Nephron (organoid): ENCODE measurements around the gene C10orf67.
"Not testable (repeated sequence)": the region's sequence is repeated elsewhere in the genome, so short reads cannot be mapped to it uniquely, and the experiment has no call there.

ENCODE experiments used
- H3K27ac Mint-ChIP-seq, 3 experiments: 2 replicates each; pipeline ENCODE4 v1.8.0; 2020; ENCODE audit warnings: mixed read lengths in 3 of 3, mild to moderate bottlenecking in 2 of 3, moderate library complexity in 1 of 3
- H3K27me3 Mint-ChIP-seq: 2 replicates; pipeline ENCODE4 v1.8.0; 2021; ENCODE audit warnings: low read depth, mild to moderate bottlenecking, moderate library complexity, mixed read lengths
- H3K36me3 Mint-ChIP-seq: 2 replicates; pipeline ENCODE4 v1.8.0; 2020; ENCODE audit warnings: low read depth, mixed read lengths
- H3K4me1 Mint-ChIP-seq: 2 replicates; pipeline ENCODE4 v1.8.0; 2020; ENCODE audit warnings: mixed read lengths
- H3K4me3 Mint-ChIP-seq, 3 experiments: 2 replicates each; pipeline ENCODE4 v1.8.0; 2020; ENCODE audit warnings: mild to moderate bottlenecking in 3 of 3, mixed read lengths in 3 of 3, moderate library complexity in 2 of 3
- H3K9me3 Mint-ChIP-seq: 2 replicates; pipeline ENCODE4 v1.8.0; 2020; ENCODE audit warnings: mixed read lengths
- TF ChIP-seq, protein P1 (sequence below), 3 experiments: fragments of 200-600 bp; sonication (generic); IDR thresholded peaks; one replicate each; pipeline ENCODE4 v1.5.0; 2021; ENCODE audit warnings: antibody characterized with exemption in 3 of 3; ENCODE audit not compliant: unreplicated experiment in 3 of 3

The C10orf67 gene

DNA sequence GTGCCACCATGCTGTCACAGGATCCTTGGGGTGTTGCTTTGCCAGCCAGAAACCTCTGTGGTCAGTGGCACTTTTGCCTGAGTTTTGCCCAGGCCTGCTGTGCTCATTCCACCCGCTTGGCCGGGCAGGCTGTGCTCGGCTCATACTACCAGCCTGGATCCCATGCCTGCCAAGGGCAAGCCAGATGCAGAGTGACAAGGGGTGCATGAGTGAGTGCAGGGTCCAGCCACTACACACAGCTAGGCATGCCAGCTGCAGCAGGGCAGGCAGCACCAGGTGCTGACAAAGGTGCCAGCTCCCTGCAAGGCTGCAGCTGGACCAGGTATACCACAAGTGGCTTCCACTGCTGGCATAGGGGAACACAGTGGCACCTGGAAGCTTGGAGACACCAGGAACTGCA lies 28.6 kb downstream of the C10orf67 start:
- TF ChIP-seq, protein P1, sequence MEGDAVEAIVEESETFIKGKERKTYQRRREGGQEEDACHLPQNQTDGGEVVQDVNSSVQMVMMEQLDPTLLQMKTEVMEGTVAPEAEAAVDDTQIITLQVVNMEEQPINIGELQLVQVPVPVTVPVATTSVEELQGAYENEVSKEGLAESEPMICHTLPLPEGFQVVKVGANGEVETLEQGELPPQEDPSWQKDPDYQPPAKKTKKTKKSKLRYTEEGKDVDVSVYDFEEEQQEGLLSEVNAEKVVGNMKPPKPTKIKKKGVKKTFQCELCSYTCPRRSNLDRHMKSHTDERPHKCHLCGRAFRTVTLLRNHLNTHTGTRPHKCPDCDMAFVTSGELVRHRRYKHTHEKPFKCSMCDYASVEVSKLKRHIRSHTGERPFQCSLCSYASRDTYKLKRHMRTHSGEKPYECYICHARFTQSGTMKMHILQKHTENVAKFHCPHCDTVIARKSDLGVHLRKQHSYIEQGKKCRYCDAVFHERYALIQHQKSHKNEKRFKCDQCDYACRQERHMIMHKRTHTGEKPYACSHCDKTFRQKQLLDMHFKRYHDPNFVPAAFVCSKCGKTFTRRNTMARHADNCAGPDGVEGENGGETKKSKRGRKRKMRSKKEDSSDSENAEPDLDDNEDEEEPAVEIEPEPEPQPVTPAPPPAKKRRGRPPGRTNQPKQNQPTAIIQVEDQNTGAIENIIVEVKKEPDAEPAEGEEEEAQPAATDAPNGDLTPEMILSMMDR (IDR thresholded peaks at IDR 0.05; ENCODE audit: unreplicated experiment in 3 of 3): no peak
- no peaks in the 10 kb centered on the region for H3K27me3 Mint-ChIP-seq
- no peaks in the 10 kb centered on the region for H3K36me3 Mint-ChIP-seq
- H3K27ac Mint-ChIP-seq: no peak overlapping the region
- H3K4me1 Mint-ChIP-seq: no peaks in the 10 kb centered on the region
- no peak overlapping the region for H3K4me3 Mint-ChIP-seq
- H3K9me3 Mint-ChIP-seq: no peaks in the 10 kb centered on the region

DNA sequence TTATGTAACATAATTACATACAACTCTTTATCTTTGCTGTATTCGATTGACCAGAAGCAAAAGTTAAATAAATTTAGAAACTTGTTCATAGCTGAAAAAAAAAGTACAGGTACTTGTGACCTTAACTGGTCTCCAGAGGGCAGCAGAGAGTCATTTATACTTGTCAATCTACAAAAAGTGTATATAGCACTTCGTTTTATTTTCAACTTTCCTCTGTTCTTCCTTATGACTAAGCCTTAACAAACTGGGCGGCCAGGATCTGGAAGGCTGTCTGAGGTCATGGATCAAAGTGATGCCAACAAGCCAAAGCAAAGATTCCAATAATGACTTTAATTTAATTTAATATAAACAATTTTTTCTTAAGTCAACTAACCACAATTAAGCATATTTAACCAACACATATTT lies 29.8 kb downstream of the C10orf67 start:
- H3K9me3 Mint-ChIP-seq: no peaks in the 10 kb centered on the region
- H3K36me3 Mint-ChIP-seq: no peaks in the 10 kb centered on the region
- H3K27me3 Mint-ChIP-seq: no peaks in the 10 kb centered on the region
- H3K27ac Mint-ChIP-seq: no peak overlapping the region
- no peak overlapping the region for H3K4me3 Mint-ChIP-seq
- H3K4me1 Mint-ChIP-seq: peaks cover 10% of the 10 kb centered on the region
- TF ChIP-seq, protein P1 (IDR thresholded peaks at IDR 0.05; ENCODE audit: unreplicated experiment in 3 of 3): peak; percentile 63 to 84 (median 68)

DNA sequence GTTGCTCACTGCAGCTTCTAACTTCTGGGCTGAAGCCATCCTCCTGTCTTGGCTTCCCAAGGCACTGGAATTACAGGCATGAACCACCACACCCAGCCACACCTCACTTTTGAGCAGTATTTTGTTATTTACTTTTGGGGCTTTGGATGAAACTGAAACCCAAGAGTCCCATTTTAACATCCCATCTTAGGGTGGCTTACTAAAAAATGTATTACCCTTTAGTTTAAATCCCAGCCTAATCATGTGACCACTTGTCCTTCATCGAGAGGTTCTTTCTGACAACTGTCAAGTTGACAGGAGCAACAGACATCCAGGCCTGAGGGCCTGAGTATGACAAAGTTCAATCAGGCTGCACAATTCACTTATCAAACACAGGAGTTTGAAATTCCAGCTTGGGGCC lies 33.6 kb downstream of the C10orf67 start:
- Mint-ChIP-seq H3K9me3 (no peaks in the 10 kb centered on the region), H3K27ac (no peak overlapping the region), H3K4me3 (no peak overlapping the region), H3K27me3 (peaks cover 6% of the 10 kb centered on the region), H3K36me3 (no peaks in the 10 kb centered on the region), H3K4me1 (peaks cover 11% of the 10 kb centered on the region)
- TF ChIP-seq, protein P1 (IDR thresholded peaks at IDR 0.05; ENCODE audit: unreplicated experiment in 3 of 3): no peak

DNA sequence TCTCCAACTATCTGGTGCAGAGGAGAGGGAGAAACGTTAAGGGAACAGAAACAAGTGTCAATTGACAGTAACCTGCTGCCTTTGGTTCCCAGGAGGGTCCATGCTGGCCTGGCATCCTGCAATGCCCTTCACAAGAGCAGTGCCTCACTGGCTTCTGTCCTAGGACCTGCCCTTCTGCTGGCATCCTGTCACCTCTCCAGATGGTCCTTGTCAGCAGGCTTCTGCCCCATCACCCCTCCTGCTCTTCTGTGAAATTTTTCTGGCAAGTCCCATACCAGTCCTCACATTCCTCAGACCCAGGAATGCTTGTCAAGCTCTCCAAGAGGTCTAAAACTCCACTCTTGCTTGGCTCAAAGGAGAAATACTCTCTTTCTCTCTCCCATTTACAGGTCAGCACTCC lies 34.2 kb downstream of the C10orf67 start:
- H3K4me3 Mint-ChIP-seq: no peak overlapping the region
- peaks cover 11% of the 10 kb centered on the region for H3K4me1 Mint-ChIP-seq
- H3K27ac Mint-ChIP-seq: peak overlapping the region in 1 of 3 experiments; percentile 35
- TF ChIP-seq, protein P1 (IDR thresholded peaks at IDR 0.05; ENCODE audit: unreplicated experiment in 3 of 3): no peak
- peaks cover 6% of the 10 kb centered on the region for H3K27me3 Mint-ChIP-seq
- H3K36me3 Mint-ChIP-seq: no peaks in the 10 kb centered on the region
- H3K9me3 Mint-ChIP-seq: no peaks in the 10 kb centered on the region

DNA sequence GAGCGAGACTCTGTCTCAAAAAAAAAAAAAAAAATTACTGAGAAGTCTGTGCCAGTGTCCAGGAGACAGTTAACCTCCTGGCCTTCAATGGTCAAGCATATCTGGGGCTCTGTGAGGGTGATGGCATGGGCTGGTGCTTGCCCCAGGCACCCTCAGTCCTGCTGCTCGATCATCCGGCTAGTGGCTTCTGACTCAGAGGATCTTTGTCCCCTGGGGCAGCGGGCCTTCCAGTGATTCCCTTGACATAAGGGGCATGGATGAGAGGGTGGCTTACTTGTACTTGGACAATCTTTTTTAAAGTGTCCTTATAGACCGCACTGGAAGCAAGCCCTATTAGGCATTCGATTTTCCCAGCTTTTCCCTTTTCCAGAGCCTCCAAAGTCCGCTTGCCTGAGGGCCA lies 44.6 kb downstream of the C10orf67 start:
- not testable (repeated sequence) for H3K4me3 Mint-ChIP-seq, H3K9me3 Mint-ChIP-seq, H3K4me1 Mint-ChIP-seq

DNA sequence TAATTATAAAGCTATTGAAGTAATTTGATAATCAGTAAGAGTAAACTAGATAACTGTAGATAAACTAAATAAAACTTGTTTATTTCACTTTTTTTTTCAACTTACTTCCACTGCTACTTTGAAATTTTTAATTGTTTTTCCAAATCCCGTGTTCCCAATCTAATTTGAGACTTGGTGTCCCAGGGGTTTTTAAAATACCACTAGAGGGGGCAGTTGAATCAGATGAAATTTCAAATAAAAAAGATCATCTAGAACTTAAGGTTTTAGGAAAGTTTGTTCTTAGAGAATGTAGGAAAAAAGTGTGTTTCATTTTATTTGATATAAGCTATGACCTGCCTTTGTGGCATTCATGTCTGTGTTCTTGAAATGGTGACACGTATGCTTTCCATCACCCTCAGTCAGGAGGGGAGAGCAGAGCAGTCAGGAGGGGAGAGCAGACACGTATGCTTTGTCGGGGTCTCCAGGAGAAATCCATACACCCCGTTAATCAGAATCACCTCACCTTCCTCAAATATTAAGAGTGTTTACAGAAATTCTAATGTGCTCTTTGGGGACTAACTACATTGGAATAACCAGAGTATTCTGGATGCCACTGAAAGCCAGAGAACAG lies 49.9 kb downstream of the C10orf67 start:
- Mint-ChIP-seq H3K27me3 (peaks cover 27% of the 10 kb centered on the region), H3K9me3 (peaks cover 2% of the 10 kb centered on the region), H3K4me1 (no peaks in the 10 kb centered on the region), H3K4me3 (no peak overlapping the region), H3K36me3 (no peaks in the 10 kb centered on the region), H3K27ac (no peak overlapping the region)
- TF ChIP-seq, protein P1 (IDR thresholded peaks at IDR 0.05; ENCODE audit: unreplicated experiment in 3 of 3): peak; percentile 51 to 65 (median 57)

More for the DNA sequence above, 44.6 kb downstream of the C10orf67 start:
- not testable (repeated sequence) for H3K36me3 Mint-ChIP-seq, H3K27ac Mint-ChIP-seq, H3K27me3 Mint-ChIP-seq
